Endothelial cell of umbilical vein (primary cell): ENCODE measurements around the gene ABLIM1. TPM values are rescaled to one million over a fixed set of nuclear protein-coding genes. Genes with fewer than 3 reads are reported as not detected.

Experiments used
- BruUV-seq: library from RNA; stranded (reverse); fragments of 400-500 nt; replicated peaks from 2 replicates; lab custom pipeline; 2021; lab: Mats Ljungman, UMichigan
- CTCF ChIA-PET: fragments of 300-600, 350-600 bp; sonication (Branson Sonifier 250); formaldehyde crosslinking; loops from one replicate; lab custom pipeline; 2021; ENCODE audit warnings: antibody characterized with exemption, inconsistent platforms; lab: Charles Lee
- POLR2A ChIA-PET: fragments of 300-600, 350-600 bp; sonication (Branson Sonifier 250); formaldehyde crosslinking; loops from one replicate; lab custom pipeline; 2021; ENCODE audit warnings: antibody characterized with exemption, inconsistent platforms; lab: Charles Lee
- DNase-seq: peaks from one replicate; pipeline ENCODE4 v3.0.0-alpha.2; 2011; ENCODE audit warnings: low read depth, low spot score
- FAIRE-seq: peaks from 2 replicates; lab custom pipeline; 2011; peaks lifted over from hg19 to GRCh38; lab: Jason Lieb, UNC
- H2AFZ ChIP-seq: 2 replicates; pipeline ENCODE4 v1.6.0; 2012; ENCODE audit warnings: low read depth, low read length, control low read depth, inconsistent platforms
- H3K27ac ChIP-seq: 2 replicates; pipeline ENCODE4 v1.5.1; 2011; ENCODE audit warnings: low read depth, mild to moderate bottlenecking, control low read depth, low read length, moderate library complexity; ENCODE audit not compliant: insufficient read depth
- H3K27me3 ChIP-seq, 2 experiments: 2 replicates each; pipeline versions ENCODE4 v1.6.0 to v1.6.1; 2011; ENCODE audit warnings: low read length in 2 of 2, mixed read lengths in 1 of 2; ENCODE audit not compliant: control insufficient read depth in 2 of 2, insufficient read depth in 2 of 2
- H3K36me3 ChIP-seq, 2 experiments: 2 replicates in 1 of 2; 3 replicates in 1 of 2; pipeline ENCODE4 v1.5.1; 2011; ENCODE audit warnings: low read length in 2 of 2, mild to moderate bottlenecking in 1 of 2, moderate library complexity in 1 of 2; ENCODE audit not compliant: control insufficient read depth in 2 of 2, insufficient read depth in 2 of 2; ENCODE audit errors: extremely low read depth in 1 of 2
- H3K4me1 ChIP-seq: 3 replicates; pipeline ENCODE4 v1.5.1; 2011; ENCODE audit warnings: mild to moderate bottlenecking, low read length; ENCODE audit not compliant: control insufficient read depth, insufficient read depth; ENCODE audit errors: extremely low read depth
- H3K4me2 ChIP-seq: 2 replicates; pipeline ENCODE4 v1.6.1; 2011; ENCODE audit warnings: low read length, control low read depth, mixed read lengths; ENCODE audit not compliant: insufficient read depth
- H3K4me3 ChIP-seq, 3 experiments: fragments of 200-600 bp in 1 of 3; sonication (generic), shearing (Covaris generic) in 1 of 3; replicated peaks in 1 of 3; 2 replicates each; pipeline ENCODE4 v1.5.1; 2011 to 2016; ENCODE audit warnings: control low read depth in 3 of 3, low read length in 3 of 3, mild to moderate bottlenecking in 2 of 3, inconsistent platforms in 1 of 3, low read depth in 1 of 3, moderate library complexity in 1 of 3; ENCODE audit not compliant: insufficient read depth in 1 of 3
- H3K79me2 ChIP-seq: 2 replicates; pipeline ENCODE4 v1.6.0; 2012; ENCODE audit warnings: low read length, inconsistent platforms; ENCODE audit not compliant: control insufficient read depth, insufficient read depth
- H3K9ac ChIP-seq: replicated peaks from 2 replicates; pipeline ENCODE3; 2011; ENCODE audit warnings: low read length, control low read depth; ENCODE audit not compliant: insufficient read depth; ENCODE audit errors: extremely low read depth
- H3K9me1 ChIP-seq: replicated peaks from 3 replicates; pipeline ENCODE4 v1.6.0; 2011; ENCODE audit warnings: mild to moderate bottlenecking, low read length; ENCODE audit not compliant: control insufficient read depth, insufficient read depth; ENCODE audit errors: extremely low read depth
- H3K9me3 ChIP-seq: replicated peaks from 2 replicates; pipeline ENCODE4 v1.5.1; 2012; ENCODE audit warnings: low read length, inconsistent platforms; ENCODE audit not compliant: control insufficient read depth, insufficient read depth
- H4K20me1 ChIP-seq: replicated peaks from 2 replicates; pipeline ENCODE3; 2011; ENCODE audit warnings: mild to moderate bottlenecking, low read length; ENCODE audit not compliant: control insufficient read depth, insufficient read depth; ENCODE audit errors: extremely low read depth
- EZH2 ChIP-seq: IDR thresholded peaks from 2 replicates; pipeline ENCODE4 v1.6.1; 2012; ENCODE audit warnings: borderline replicate concordance, low read depth, mild to moderate bottlenecking, moderate library complexity, low read length, inconsistent platforms; ENCODE audit not compliant: severe bottlenecking
- FOS ChIP-seq: IDR thresholded peaks from 2 replicates; pipeline ENCODE4 v1.6.1; 2011; ENCODE audit warnings: mild to moderate bottlenecking, low read length, moderate library complexity, borderline replicate concordance; ENCODE audit not compliant: insufficient read depth
- GATA2 ChIP-seq: IDR thresholded peaks from 2 replicates; pipeline ENCODE4 v1.7.0; 2011; ENCODE audit warnings: low read depth, mild to moderate bottlenecking, moderate library complexity, mixed read lengths, low read length; ENCODE audit not compliant: insufficient read length, insufficient read depth
- JUN ChIP-seq: IDR thresholded peaks from 2 replicates; pipeline ENCODE4 v1.6.1; 2011; ENCODE audit warnings: borderline replicate concordance, low read depth; ENCODE audit not compliant: insufficient read length, insufficient read depth
- MYC ChIP-seq: IDR thresholded peaks from one replicate; pipeline ENCODE4 v1.6.1; 2011; ENCODE audit warnings: mild to moderate bottlenecking, low read depth, low read length
- POLR2A ChIP-seq: IDR thresholded peaks from 2 replicates; pipeline ENCODE4 v1.6.1; 2012; ENCODE audit warnings: low read depth, mild to moderate bottlenecking, control low read depth, low read length
- POLR2AphosphoS5 ChIP-seq: IDR thresholded peaks from 2 replicates; pipeline ENCODE4 v1.6.1; 2012; ENCODE audit warnings: low read depth, mild to moderate bottlenecking, control low read depth, low read length, moderate library complexity; ENCODE audit not compliant: insufficient read depth
- dilution Hi-C: fragments of 300-500 bp; cut with MboI; formaldehyde crosslinking; loops from one replicate; pipeline ENCODE4 v1.15.0; 2019; ENCODE audit warnings: low sequenced_read_pairs; ENCODE audit not compliant: extremely low pct_ligation_motif_present
- intact Hi-C: fragments of 100-400 bp; cut with micrococcal nuclease; formaldehyde crosslinking; loops from one replicate; pipeline ENCODE4 v1.10.0; 2022
- polyA plus RNA-seq, 4 experiments: library from polyadenylated mRNA; depleted of rRNA in 3 of 4; stranded (reverse) in 3 of 4; unstranded in 1 of 4; fragments of >200 nt; gene quantifications; 2 replicates each; pipeline versions ENCODE4 v1.2.1 to v1.2.3, GENCODE V29; 2011 to 2012; ENCODE audit warnings: missing spikeins in 1 of 4
- total RNA-seq: library from RNA; stranded (reverse); gene quantifications from 2 replicates; pipeline ENCODE4 v1.2.3, GENCODE V29; 2021
- TF ChIP-seq, protein P1 (sequence below): IDR thresholded peaks from 2 replicates; pipeline ENCODE4 v1.6.1; 2011; ENCODE audit not compliant: insufficient read depth, insufficient read length
- TF ChIP-seq, protein P2 (sequence below), 2 donors: IDR thresholded peaks; 1 replicate in 1 of 2; 2 replicates in 1 of 2; pipeline ENCODE4 v1.5.1; 2011; ENCODE audit warnings: low read length in 2 of 2, mild to moderate bottlenecking in 2 of 2, moderate library complexity in 2 of 2, control low read depth in 1 of 2, inconsistent platforms in 1 of 2, low read depth in 1 of 2; ENCODE audit not compliant: insufficient read depth in 1 of 2; ENCODE audit errors: extremely low read depth in 1 of 2

ABLIM1 gene
- total and polyA plus RNA-seq, 2 donors (not counting 3 experiments of a cell fraction or from before 2014, with no cell fraction given): 128 to 235 TPM

DNA sequence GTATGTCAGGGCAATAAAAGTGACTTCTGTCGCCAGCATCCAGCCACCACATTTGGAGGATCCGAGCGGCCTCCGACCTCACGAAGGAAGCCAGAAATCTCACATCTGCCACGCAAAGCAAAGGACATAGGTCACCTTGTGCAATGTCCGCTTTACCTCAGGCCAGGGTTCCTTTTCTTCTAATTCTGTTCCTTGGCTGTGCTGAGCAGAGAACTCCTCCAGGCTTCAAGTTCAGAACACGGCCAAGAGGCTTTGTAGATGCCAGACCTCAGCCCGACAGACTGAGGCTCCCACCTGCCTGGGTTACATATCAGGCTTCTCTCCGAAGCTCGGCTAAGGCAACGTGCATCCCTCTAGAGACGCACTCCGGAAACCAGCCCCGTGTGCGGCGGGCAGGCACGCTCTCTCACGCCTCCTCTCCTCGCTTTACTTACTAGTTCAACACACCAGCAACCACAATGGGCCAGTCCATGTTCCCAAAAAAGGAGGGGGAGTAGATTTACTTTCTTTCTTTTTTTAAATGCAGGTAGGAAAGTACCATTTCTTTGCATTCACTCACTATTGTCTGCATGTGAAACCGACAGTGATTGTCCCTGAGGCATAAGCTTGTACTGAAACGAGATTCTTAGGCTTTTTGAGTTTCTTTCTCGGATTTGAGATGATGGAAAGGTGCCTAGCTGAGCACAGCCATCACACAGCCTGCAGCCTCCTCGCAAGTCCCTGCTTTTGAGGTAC is 131.4 kb downstream of the ABLIM1 start:
- H3K4me1 ChIP-seq: peaks cover 18% of the 10 kb centered on the region
- H3K4me2 ChIP-seq: peak overlapping the region; percentile 75
- peak overlapping the region; percentile 49 for H3K9ac ChIP-seq
- CTCF ChIA-PET: interaction anchor here (0.8 to 4.6 kb wide), 10 partner anchors 14 to 260 kb away, joined by 3 to 29 read pairs (median 5); no protein-coding TSS in a partner anchor
- H3K79me2 ChIP-seq: no peaks in the 10 kb centered on the region
- H2AFZ ChIP-seq: peak overlapping the region; percentile 12
- TF ChIP-seq, protein P1, sequence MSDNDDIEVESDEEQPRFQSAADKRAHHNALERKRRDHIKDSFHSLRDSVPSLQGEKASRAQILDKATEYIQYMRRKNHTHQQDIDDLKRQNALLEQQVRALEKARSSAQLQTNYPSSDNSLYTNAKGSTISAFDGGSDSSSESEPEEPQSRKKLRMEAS: peak; percentile 60
- no peak for TF ChIP-seq FOS
- peak; percentile 50 for TF ChIP-seq POLR2AphosphoS5
- no peak for TF ChIP-seq EZH2
- peak; percentile 16 for TF ChIP-seq MYC
- TF ChIP-seq JUN: no peak
- TF ChIP-seq POLR2A: peak; percentile 69
- TF ChIP-seq, protein P2, sequence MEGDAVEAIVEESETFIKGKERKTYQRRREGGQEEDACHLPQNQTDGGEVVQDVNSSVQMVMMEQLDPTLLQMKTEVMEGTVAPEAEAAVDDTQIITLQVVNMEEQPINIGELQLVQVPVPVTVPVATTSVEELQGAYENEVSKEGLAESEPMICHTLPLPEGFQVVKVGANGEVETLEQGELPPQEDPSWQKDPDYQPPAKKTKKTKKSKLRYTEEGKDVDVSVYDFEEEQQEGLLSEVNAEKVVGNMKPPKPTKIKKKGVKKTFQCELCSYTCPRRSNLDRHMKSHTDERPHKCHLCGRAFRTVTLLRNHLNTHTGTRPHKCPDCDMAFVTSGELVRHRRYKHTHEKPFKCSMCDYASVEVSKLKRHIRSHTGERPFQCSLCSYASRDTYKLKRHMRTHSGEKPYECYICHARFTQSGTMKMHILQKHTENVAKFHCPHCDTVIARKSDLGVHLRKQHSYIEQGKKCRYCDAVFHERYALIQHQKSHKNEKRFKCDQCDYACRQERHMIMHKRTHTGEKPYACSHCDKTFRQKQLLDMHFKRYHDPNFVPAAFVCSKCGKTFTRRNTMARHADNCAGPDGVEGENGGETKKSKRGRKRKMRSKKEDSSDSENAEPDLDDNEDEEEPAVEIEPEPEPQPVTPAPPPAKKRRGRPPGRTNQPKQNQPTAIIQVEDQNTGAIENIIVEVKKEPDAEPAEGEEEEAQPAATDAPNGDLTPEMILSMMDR (IDR thresholded peaks at IDR 0.05; ENCODE audit: extremely low read depth in 1 of 2, insufficient read depth in 1 of 2, low read depth in 1 of 2, low read length in 2 of 2): no peak
- TF ChIP-seq GATA2: no peak
- H4K20me1 ChIP-seq: no peaks in the 10 kb centered on the region
- intact Hi-C loops (loop anchor here (1.0 to 2.0 kb wide), 4 partner anchors 21 to 296 kb away; no protein-coding TSS in a partner anchor), dilution Hi-C loops (no loop called here)
- H3K9me3 ChIP-seq: no peaks in the 10 kb centered on the region
- peak overlapping the region in 2 of 3 experiments; percentile 38 to 41 for H3K4me3 ChIP-seq
- no peaks in the 10 kb centered on the region for H3K27me3 ChIP-seq
- POLR2A ChIA-PET: interaction anchor here (0.7 kb wide), 1 partner anchor 202 kb away, joined by 4 read pairs; no protein-coding TSS in a partner anchor
- peak overlapping the region; percentile 35 for H3K27ac ChIP-seq
- peak; percentile 97 for DNase-seq
- FAIRE-seq: peak; percentile 91
- no peaks in the 10 kb centered on the region for H3K9me1 ChIP-seq
- TSS peak; percentile 62 for BruUV-seq
- H3K36me3 ChIP-seq: no peaks in the 10 kb centered on the region
